ENCODE measurements around the gene IL19.
"Not testable (repeated sequence)": the region's sequence is repeated elsewhere in the genome, so short reads cannot be mapped to it uniquely, and the experiment has no call there.

The IL19 gene

GRCh38 chr1:206778031-206778430 lies 7.5 kb downstream of the IL19 start:
- no peak for DNase-seq

GRCh38 chr1:206778911-206779310 lies 8.3 kb downstream of the IL19 start:
- not testable (repeated sequence) for DNase-seq

- DNase-seq: no peak
These were observed 9.1 kb downstream of the IL19 start for GRCh38 chr1:206779638-206780037.

- no peak for DNase-seq
These were observed 11.9 kb downstream of the IL19 start for GRCh38 chr1:206782448-206782847.

- DNase-seq: no peak
These were observed 12.9 kb downstream of the IL19 start for GRCh38 chr1:206783506-206783905.

- no peak for DNase-seq
These were observed 13.9 kb downstream of the IL19 start for GRCh38 chr1:206784471-206784903.

- no peak for DNase-seq
These were observed 14.7 kb downstream of the IL19 start for GRCh38 chr1:206785182-206785765.

GRCh38 chr1:206786212-206786886 lies 15.8 kb downstream of the IL19 start:
- no peak for DNase-seq

- no peak for DNase-seq
These were observed 17.3 kb downstream of the IL19 start for GRCh38 chr1:206787891-206788290.

- DNase-seq: no peak
These were observed 18.0 kb downstream of the IL19 start for GRCh38 chr1:206788487-206789050.

- DNase-seq: no peak
These were observed 20.1 kb downstream of the IL19 start for GRCh38 chr1:206790502-206791250.

GRCh38 chr1:206792939-206793607 lies 22.5 kb downstream of the IL19 start:
- DNase-seq: no peak

GRCh38 chr1:206793620-206794019 lies 23.0 kb downstream of the IL19 start:
- no peak for DNase-seq

GRCh38 chr1:206794294-206794908 lies 23.8 kb downstream of the IL19 start:
- DNase-seq: no peak

GRCh38 chr1:206796116-206796515 lies 25.5 kb downstream of the IL19 start:
- DNase-seq: no peak

GRCh38 chr1:206796981-206797402 lies 26.4 kb downstream of the IL19 start:
- no peak for DNase-seq

GRCh38 chr1:206797534-206798383 lies 27.2 kb downstream of the IL19 start:
- no peak for DNase-seq

GRCh38 chr1:206798384-206798996 lies 27.9 kb downstream of the IL19 start:
- no peak for DNase-seq

- no peak for DNase-seq
These were observed 28.7 kb downstream of the IL19 start for GRCh38 chr1:206799311-206799710.

GRCh38 chr1:206800411-206800810 lies 29.8 kb downstream of the IL19 start:
- no peak for DNase-seq

- DNase-seq: no peak
These were observed 30.3 kb downstream of the IL19 start for GRCh38 chr1:206800891-206801290.
